Naive thymus-derived CD4-positive, alpha-beta T cell (primary cell): Measurements from ENCODE around the gene KIF20A. TPM values are rescaled to one million over a fixed set of nuclear protein-coding genes. Genes with fewer than 3 reads are reported as not detected.

Experiments used
- ATAC-seq: fragments of 150-1000 bp; cut with Tn5 transposase; 2 replicates; pipeline ENCODE4 v1.10.0; 2021; ENCODE audit warnings: mild to moderate bottlenecking, moderate library complexity
- CTCF ChIA-PET: fragments of 350-600 bp; sonication (Branson Sonifier 250); formaldehyde crosslinking; loops from one replicate; lab custom pipeline; 2021; ENCODE audit warnings: antibody characterized with exemption; lab: Charles Lee
- POLR2A ChIA-PET: fragments of 350-600 bp; sonication (Branson Sonifier 250); formaldehyde crosslinking; loops from one replicate; lab custom pipeline; 2021; ENCODE audit warnings: antibody characterized with exemption, inconsistent platforms; lab: Charles Lee
- DNase-seq, 9 donors: peaks; one replicate each; pipeline versions ENCODE4 v3.0.0 to v3.0.0-alpha.2; 2020 to 2022; ENCODE audit warnings: mixed read lengths in 1 of 9
- H3K27ac ChIP-seq: one replicate; pipeline ENCODE4 v1.7.0; 2013; ENCODE audit warnings: mild to moderate bottlenecking, low read depth, low read length, moderate library complexity
- H3K27me3 ChIP-seq, 2 donors: one replicate each; pipeline ENCODE4 v1.7.0; 2013; ENCODE audit warnings: low read length in 2 of 2, mild to moderate bottlenecking in 2 of 2, moderate library complexity in 2 of 2; ENCODE audit not compliant: control insufficient read depth in 2 of 2, insufficient read depth in 2 of 2
- H3K36me3 ChIP-seq, 3 experiments: 1 replicate in 2 of 3; 2 replicates in 1 of 3; pipeline ENCODE4 v1.7.0; 2013; ENCODE audit warnings: low read length in 3 of 3, mild to moderate bottlenecking in 3 of 3, moderate library complexity in 1 of 3; ENCODE audit not compliant: insufficient read depth in 3 of 3, control insufficient read depth in 2 of 3
- H3K4me1 ChIP-seq, 2 donors: one replicate each; pipeline ENCODE4 v1.7.0; 2013; ENCODE audit warnings: low read length in 2 of 2, mild to moderate bottlenecking in 2 of 2, moderate library complexity in 1 of 2; ENCODE audit not compliant: control insufficient read depth in 2 of 2, insufficient read depth in 2 of 2
- H3K4me3 ChIP-seq: 2 replicates; pipeline ENCODE4 v1.7.0; 2013; ENCODE audit warnings: mild to moderate bottlenecking, low read length
- H3K9me3 ChIP-seq, 3 experiments: 1 replicate in 2 of 3; 2 replicates in 1 of 3; pipeline ENCODE4 v1.7.0; 2013; ENCODE audit warnings: low read length in 3 of 3; ENCODE audit not compliant: control insufficient read depth in 2 of 3
- H3K27ac Mint-ChIP-seq, 9 donors: one replicate each; pipeline ENCODE4 v1.8.0; 2020 to 2022; ENCODE audit warnings: mixed read lengths in 9 of 9, mild to moderate bottlenecking in 8 of 9, moderate library complexity in 5 of 9, inconsistent platforms in 2 of 9
- H3K27me3 Mint-ChIP-seq, 5 donors: one replicate each; pipeline ENCODE4 v1.8.0; 2021 to 2022; ENCODE audit warnings: mixed read lengths in 5 of 5, mild to moderate bottlenecking in 1 of 5
- H3K36me3 Mint-ChIP-seq, 5 donors: one replicate each; pipeline ENCODE4 v1.8.0; 2020 to 2022; ENCODE audit warnings: mixed read lengths in 5 of 5, mild to moderate bottlenecking in 3 of 5, inconsistent platforms in 1 of 5
- H3K4me1 Mint-ChIP-seq, 7 donors: one replicate each; pipeline ENCODE4 v1.8.0; 2020 to 2022; ENCODE audit warnings: mixed read lengths in 7 of 7, mild to moderate bottlenecking in 3 of 7, inconsistent platforms in 1 of 7
- H3K4me3 Mint-ChIP-seq, 10 donors: one replicate each; pipeline ENCODE4 v1.8.0; 2020 to 2022; ENCODE audit warnings: mild to moderate bottlenecking in 10 of 10, mixed read lengths in 10 of 10, moderate library complexity in 6 of 10, inconsistent platforms in 2 of 10
- H3K9me3 Mint-ChIP-seq, 11 donors: one replicate each; pipeline ENCODE4 v1.8.0; 2020 to 2022; ENCODE audit warnings: mixed read lengths in 11 of 11, mild to moderate bottlenecking in 4 of 11, inconsistent platforms in 1 of 11, moderate library complexity in 1 of 11
- intact Hi-C, 2 donors: fragments of 100-400 bp; cut with micrococcal nuclease; formaldehyde crosslinking; loops; one replicate each; pipeline ENCODE4 v1.15.1; 2023
- polyA plus RNA-seq, 2 donors: library from polyadenylated mRNA; unstranded; fragments of 300-500 nt; fragmentation: Illumina TruSeq; gene quantifications; one replicate each; pipeline ENCODE4 v1.2.3, GENCODE V29; 2021
- total RNA-seq, 6 experiments: library from RNA in 5 of 6; stranded (reverse) in 5 of 6; gene quantifications; 1 replicate in 5 of 6; 2 replicates in 1 of 6; pipeline ENCODE4 v1.2.3 and lab custom pipeline; 2021 to 2026

KIF20A gene
- 10 to 100 TPM in 1 of 5 experiments, under 1 TPM in 1, not detected in 3; 0.29 to 34.1 TPM for total RNA-seq
- not detected for polyA plus RNA-seq
- not detected for total RNA-seq (lab: John Stamatoyannopoulos, UW)

DNA sequence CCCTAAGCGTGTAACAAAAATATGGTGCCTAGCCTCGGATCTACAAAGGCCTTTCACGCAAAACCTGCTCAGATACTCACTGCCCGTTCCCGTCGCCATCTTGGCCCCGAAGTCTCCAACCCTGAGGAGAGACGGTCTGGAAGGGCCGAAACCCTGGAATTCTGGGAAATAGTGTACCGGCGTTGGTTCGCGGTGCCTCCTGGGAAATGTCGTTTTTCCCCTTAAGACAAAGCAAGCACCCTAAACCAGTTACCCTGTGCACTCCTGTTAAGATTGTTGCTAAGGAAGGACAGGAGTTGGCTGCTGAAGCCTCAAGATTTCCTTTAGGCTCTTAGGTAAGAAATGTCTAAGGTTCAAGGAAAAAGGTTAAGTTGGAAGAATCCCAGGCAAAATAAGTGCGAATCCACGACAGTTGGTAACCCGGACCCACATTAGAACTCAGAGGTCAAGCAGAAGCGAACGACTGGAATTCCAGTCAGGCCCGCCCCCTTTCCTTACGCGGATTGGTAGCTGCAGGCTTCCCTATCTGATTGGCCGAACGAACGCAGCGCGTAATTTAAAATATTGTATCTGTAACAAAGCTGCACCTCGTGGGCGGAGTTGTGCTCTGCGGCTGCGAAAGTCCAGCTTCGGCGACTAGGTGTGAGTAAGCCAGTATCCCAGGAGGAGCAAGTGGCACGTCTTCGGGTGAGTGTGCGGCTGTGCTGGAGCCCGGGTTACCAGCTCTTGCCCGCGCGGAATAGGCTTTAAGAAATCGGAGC is at the start of gene KIF20A, which contains the start of gene BRD8:
TSS of gene KIF20A (plus strand) at position 597 of the 761 bp plus-strand sequence. CDS start 569 bp downstream, outside the sequence.
TSS of gene BRD8 (minus strand) at position 115 of the 761 bp plus-strand sequence. CDS start at position 99, 16 bp downstream.
- Histone ChIP-seq H3K4me3 (peak within 1 kb of the TSS; percentile 85), H3K4me1 (peaks cover 10 to 15% of the 10 kb centered on the region in 2 donors), H3K27me3 (no peaks in the 10 kb centered on the region), H3K36me3 (peaks cover 0 to 22% (median 4%) of the 10 kb centered on the region in 3 experiments), H3K27ac (peak within 1 kb of the TSS; percentile 74), H3K9me3 (no peaks in the 10 kb centered on the region)
- Mint-ChIP-seq H3K27me3 (no peaks in the 10 kb centered on the region), H3K4me3 (peak within 1 kb of the TSS in 2 of 10 donors; percentile 23 to 51), H3K36me3 (peaks cover 0 to 21% (median 7%) of the 10 kb centered on the region in 5 donors), H3K27ac (peak within 1 kb of the TSS in 2 of 9 donors; percentile 38 to 60), H3K9me3 (no peaks in the 10 kb centered on the region), H3K4me1 (peaks cover 0 to 45% (median 17%) of the 10 kb centered on the region in 7 donors)
- peak; percentile 62 to 89 (median 84) for DNase-seq
- peak; percentile 92 for ATAC-seq
- POLR2A ChIA-PET, result interaction anchor here (0.9 to 3.0 kb wide), 5 partner anchors 34 to 396 kb away, joined by 3 to 9 read pairs (median 4); partner anchors contain the start of genes CDC23, ETF1, FAM53C and HSPA9
- CTCF ChIA-PET, result interaction anchor here (0.5 to 1.6 kb wide), 4 partner anchors 17 to 233 kb away, joined by 3 to 5 read pairs (median 4); partner anchors contain the start of gene KDM3B
- intact Hi-C loops, result loop anchor here (1.0 to 10.0 kb wide), 18 partner anchors 35 to 1382 kb away; partner anchors contain the start of genes CDC23 (in 2 of the 2), CDC25C (in 2 of the 2), ETF1 (in 2 of the 2) and HNRNPA0 (in 2 of the 2)

DNA sequence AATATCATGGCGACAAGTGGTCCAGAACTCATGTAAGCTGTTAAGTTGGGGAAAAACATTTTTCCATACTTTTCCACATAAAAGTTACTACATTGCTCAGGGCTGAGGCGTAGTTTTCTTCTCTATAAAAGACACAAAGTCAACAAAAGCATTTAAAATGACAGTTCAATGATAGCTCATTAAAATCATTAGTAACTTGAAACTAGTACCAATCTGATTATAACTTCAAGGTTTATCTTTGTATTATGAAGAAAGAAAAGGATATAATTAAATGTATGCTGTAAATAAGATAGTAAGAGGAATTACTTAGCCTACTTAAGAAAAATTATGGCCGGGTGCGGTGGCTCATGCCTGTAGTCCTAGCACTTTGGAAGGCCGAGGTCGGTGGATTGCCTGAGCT is 49.6 kb upstream of the KIF20A start:
- H3K4me3 ChIP-seq, result no peak overlapping the region
- H3K4me1 Mint-ChIP-seq, result peaks cover 0 to 5% (median 0%) of the 10 kb centered on the region in 7 donors
- H3K4me1 ChIP-seq, result no peaks in the 10 kb centered on the region
- intact Hi-C loops, result no loop called here
- H3K4me3 Mint-ChIP-seq, result no peak overlapping the region
- DNase-seq (no peak), ATAC-seq (no peak)
- H3K27me3 ChIP-seq, result no peaks in the 10 kb centered on the region
- no peaks in the 10 kb centered on the region for H3K36me3 Mint-ChIP-seq
- H3K27ac ChIP-seq, result no peak overlapping the region
- H3K9me3 ChIP-seq, result no peaks in the 10 kb centered on the region
- no peaks in the 10 kb centered on the region for H3K36me3 ChIP-seq
- H3K9me3 Mint-ChIP-seq, result no peaks in the 10 kb centered on the region
- peaks cover 0 to 17% (median 4%) of the 10 kb centered on the region in 5 donors for H3K27me3 Mint-ChIP-seq
- H3K27ac Mint-ChIP-seq, result no peak overlapping the region
- POLR2A ChIA-PET, result no interaction called here
- CTCF ChIA-PET, result interaction anchor here (0.7 to 2.7 kb wide), 3 partner anchors 52 to 469 kb away, joined by 3 to 22 read pairs (median 3); no protein-coding TSS in a partner anchor

DNA sequence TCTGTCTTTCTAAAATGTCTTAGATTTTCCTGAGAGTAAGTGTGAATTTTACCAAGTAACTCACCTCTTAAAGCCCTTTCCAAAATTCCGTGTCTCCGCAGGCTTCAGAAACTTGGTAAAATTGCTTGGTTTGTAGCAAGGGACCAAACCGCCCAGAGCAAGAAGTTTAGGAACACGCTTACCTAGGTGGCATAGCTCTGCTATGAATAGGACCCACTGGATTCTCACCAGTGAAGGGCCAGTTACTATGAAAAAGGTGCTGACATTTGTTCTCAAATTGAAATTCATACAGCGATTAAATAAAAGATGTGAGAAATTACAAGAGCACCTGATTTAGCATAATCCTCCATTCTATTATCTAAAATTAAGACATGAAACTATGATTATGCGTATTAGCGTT is 46.4 kb upstream of the KIF20A start:
- CTCF ChIA-PET, result interaction anchor here (0.6 to 4.0 kb wide), 10 partner anchors 8 to 353 kb away, joined by 3 to 53 read pairs (median 6); no protein-coding TSS in a partner anchor
- no peak overlapping the region for H3K27ac ChIP-seq
- POLR2A ChIA-PET, result interaction anchor here (0.6 to 2.1 kb wide), 3 partner anchors 56 to 1055 kb away, joined by 3 to 10 read pairs (median 3); no protein-coding TSS in a partner anchor

DNA sequence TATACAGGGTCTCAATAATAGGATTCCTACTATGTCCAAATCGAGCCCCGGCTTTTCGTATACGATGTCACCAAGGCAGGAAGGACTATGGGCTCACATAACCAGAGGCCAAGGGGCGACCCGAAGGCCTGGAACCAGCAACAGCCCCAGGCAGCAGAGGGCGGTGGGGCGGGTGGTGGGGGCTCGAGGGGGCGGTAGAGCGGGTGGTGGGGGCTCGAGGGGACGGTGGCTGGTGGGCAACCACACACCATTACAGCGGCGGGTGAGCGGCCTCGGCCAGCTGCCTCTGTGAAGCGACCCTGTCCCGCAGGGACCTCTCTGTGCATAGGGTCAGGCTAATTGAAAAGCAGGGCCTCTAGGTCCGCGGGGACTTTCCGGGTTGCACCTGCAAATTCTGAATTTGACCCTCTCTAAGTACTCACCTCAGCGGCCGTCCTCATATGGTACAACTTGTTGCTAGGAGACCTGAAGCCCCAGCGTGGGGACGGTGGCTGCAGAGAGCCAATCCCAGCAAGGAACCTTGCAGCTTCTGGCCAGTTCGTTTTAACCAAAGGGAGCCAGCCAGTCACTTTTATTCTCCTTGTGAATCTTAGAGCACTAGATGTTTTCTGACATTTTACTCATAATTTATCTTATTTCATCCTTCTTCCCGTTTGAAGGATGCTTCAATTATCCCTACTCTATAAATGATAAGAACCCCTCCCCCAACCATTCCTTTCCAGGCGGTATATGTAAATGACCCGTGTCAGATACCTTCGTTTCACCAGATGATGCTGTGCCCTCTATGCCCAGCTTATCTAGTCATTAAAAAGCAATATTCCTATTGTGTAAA is 39.7 kb upstream of the KIF20A start, which contains the start of gene NME5:
TSS of gene NME5 (minus strand) at position 480 of the 832 bp plus-strand sequence. CDS start 648 bp downstream, outside the sequence.
- Histone ChIP-seq H3K36me3 (no peaks in the 10 kb centered on the region), H3K4me1 (no peaks in the 10 kb centered on the region), H3K4me3 (no peak within 1 kb of the TSS), H3K27ac (no peak within 1 kb of the TSS), H3K9me3 (no peaks in the 10 kb centered on the region), H3K27me3 (peaks cover 0 to 5% of the 10 kb centered on the region in 2 donors)
- Mint-ChIP-seq H3K4me1 (peaks cover 0 to 3% (median 0%) of the 10 kb centered on the region in 7 donors), H3K4me3 (no peak within 1 kb of the TSS), H3K9me3 (no peaks in the 10 kb centered on the region), H3K27ac (no peak within 1 kb of the TSS), H3K27me3 (peaks cover 24 to 34% (median 26%) of the 10 kb centered on the region in 5 donors), H3K36me3 (no peaks in the 10 kb centered on the region)
- ATAC-seq, result no peak
- ChIA-PET POLR2A (no interaction called here), CTCF (interaction anchor here (1.1 kb wide), 1 partner anchor 62 kb away, joined by 4 read pairs; no protein-coding TSS in a partner anchor)
- no peak for DNase-seq
- intact Hi-C loops, result no loop called here

More for the DNA sequence above, 46.4 kb upstream of the KIF20A start:
- ATAC-seq (no peak), DNase-seq (no peak)
- Histone ChIP-seq H3K4me3 (no peak overlapping the region), H3K36me3 (no peaks in the 10 kb centered on the region), H3K9me3 (no peaks in the 10 kb centered on the region), H3K27me3 (no peaks in the 10 kb centered on the region), H3K4me1 (no peaks in the 10 kb centered on the region)
- Mint-ChIP-seq H3K4me1 (peaks cover 0 to 5% (median 0%) of the 10 kb centered on the region in 7 donors), H3K27ac (no peak overlapping the region), H3K4me3 (peak overlapping the region in 6 of 10 donors; percentile 61 to 85 (median 78)), H3K27me3 (peaks cover 11 to 21% (median 18%) of the 10 kb centered on the region in 5 donors), H3K9me3 (no peaks in the 10 kb centered on the region), H3K36me3 (no peaks in the 10 kb centered on the region)
- intact Hi-C loops, result no loop called here

DNA sequence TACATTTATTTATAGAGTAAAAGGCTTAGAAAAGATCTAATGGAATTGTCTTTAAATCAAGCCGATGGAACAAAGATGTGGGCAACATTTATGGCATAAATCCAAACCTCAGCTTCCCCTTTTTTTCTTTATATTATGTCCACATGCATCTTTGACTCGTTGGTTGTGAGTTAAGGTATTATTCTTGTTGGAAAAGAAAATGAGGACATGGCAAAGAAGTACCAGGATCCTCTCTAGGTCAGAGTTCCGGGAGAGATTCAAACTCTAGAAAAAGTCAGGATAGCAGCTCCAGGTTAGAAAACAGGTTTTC is 39.2 kb upstream of the KIF20A start:
- H3K4me3 Mint-ChIP-seq, result no peak overlapping the region
- H3K27ac ChIP-seq, result no peak overlapping the region
- DNase-seq (no peak), ATAC-seq (no peak)
- H3K36me3 Mint-ChIP-seq, result no peaks in the 10 kb centered on the region
- H3K4me1 ChIP-seq, result no peaks in the 10 kb centered on the region
- CTCF ChIA-PET, result interaction anchor here (1.1 kb wide), 1 partner anchor 63 kb away, joined by 4 read pairs; no protein-coding TSS in a partner anchor
- H3K27me3 Mint-ChIP-seq, result peaks cover 24 to 34% (median 26%) of the 10 kb centered on the region in 5 donors
- H3K4me3 ChIP-seq, result no peak overlapping the region
- no peaks in the 10 kb centered on the region for H3K9me3 Mint-ChIP-seq
- H3K27ac Mint-ChIP-seq, result no peak overlapping the region
- peaks cover 0 to 3% (median 0%) of the 10 kb centered on the region in 7 donors for H3K4me1 Mint-ChIP-seq
- intact Hi-C loops, result no loop called here
- H3K36me3 ChIP-seq, result no peaks in the 10 kb centered on the region
- POLR2A ChIA-PET, result no interaction called here
- peaks cover 0 to 5% of the 10 kb centered on the region in 2 donors for H3K27me3 ChIP-seq
- no peaks in the 10 kb centered on the region for H3K9me3 ChIP-seq

DNA sequence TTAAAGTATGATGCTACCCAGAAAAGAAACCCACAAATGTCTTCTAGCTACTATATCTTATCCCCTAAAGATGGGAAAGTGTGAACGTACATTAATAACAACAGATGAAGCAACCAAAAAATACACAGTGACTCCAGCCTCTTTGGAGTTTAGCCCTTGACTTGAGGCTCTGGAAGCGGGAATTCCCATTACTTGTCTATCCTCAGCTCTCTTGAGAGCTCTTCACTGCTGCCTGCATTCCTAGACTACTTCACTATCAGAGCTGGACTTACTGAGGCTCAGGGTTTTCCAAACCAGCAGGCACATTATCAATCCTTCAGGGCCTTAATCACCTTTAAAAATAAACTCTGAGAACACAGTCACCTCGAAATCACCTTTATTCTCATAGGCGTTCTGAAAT is 38.6 kb upstream of the KIF20A start:
- H3K36me3 ChIP-seq, result no peaks in the 10 kb centered on the region

More for the DNA sequence above, 38.6 kb upstream of the KIF20A start:
- ChIA-PET CTCF (interaction anchor here (1.1 kb wide), 1 partner anchor 63 kb away, joined by 4 read pairs; no protein-coding TSS in a partner anchor), POLR2A (no interaction called here)
- no peaks in the 10 kb centered on the region for H3K36me3 Mint-ChIP-seq
- ATAC-seq (no peak), DNase-seq (no peak)
- no peaks in the 10 kb centered on the region for H3K4me1 ChIP-seq
- H3K27ac ChIP-seq, result no peak overlapping the region
- peaks cover 0 to 3% (median 0%) of the 10 kb centered on the region in 7 donors for H3K4me1 Mint-ChIP-seq
- no peaks in the 10 kb centered on the region for H3K9me3 ChIP-seq
- peaks cover 0 to 5% of the 10 kb centered on the region in 2 donors for H3K27me3 ChIP-seq
- no peaks in the 10 kb centered on the region for H3K9me3 Mint-ChIP-seq
- intact Hi-C loops, result no loop called here
- H3K4me3 Mint-ChIP-seq, result no peak overlapping the region
- no peak overlapping the region for H3K4me3 ChIP-seq
- H3K27ac Mint-ChIP-seq, result no peak overlapping the region
- peaks cover 24 to 34% (median 26%) of the 10 kb centered on the region in 5 donors for H3K27me3 Mint-ChIP-seq
